Activated naive CD4-positive, alpha-beta T cell treated with anti-CD3 and anti-CD28 coated beads, Interleukin-2, amount 10 ng/mL, durations not matched to agents 7 days and 5 days (primary cell): ENCODE results near the gene GLB1L3.

Source experiments
- CTCF ChIA-PET: fragments of 350-600 bp; sonication (Branson Sonifier 250); formaldehyde crosslinking; loops from one replicate; lab custom pipeline; 2021; ENCODE audit warnings: antibody characterized with exemption; lab: Charles Lee
- DNase-seq: peaks from one replicate; pipeline ENCODE4 v3.0.0-alpha.2; 2020
- H3K27ac Mint-ChIP-seq: one replicate; pipeline ENCODE4 v1.8.0; 2021; ENCODE audit warnings: mild to moderate bottlenecking, moderate library complexity, mixed read lengths
- H3K27me3 Mint-ChIP-seq: one replicate; pipeline ENCODE4 v1.8.0; 2021; ENCODE audit warnings: mild to moderate bottlenecking, mixed read lengths
- H3K36me3 Mint-ChIP-seq: one replicate; pipeline ENCODE4 v1.8.0; 2021; ENCODE audit warnings: mixed read lengths
- H3K4me1 Mint-ChIP-seq: one replicate; pipeline ENCODE4 v1.8.0; 2021; ENCODE audit warnings: mixed read lengths
- H3K4me3 Mint-ChIP-seq: one replicate; pipeline ENCODE4 v1.8.0; 2021; ENCODE audit warnings: mild to moderate bottlenecking, moderate library complexity, mixed read lengths
- H3K9me3 Mint-ChIP-seq: one replicate; pipeline ENCODE4 v1.8.0; 2021; ENCODE audit warnings: mixed read lengths

Gene GLB1L3

GRCh38 chr11:134275534-134276395 is at the start of gene GLB1L3:
TSS of gene GLB1L3 (plus strand) at chr11:134276379. CDS start at chr11:134276741, 362 bp downstream.
- peaks cover 21% of the 10 kb centered on the region for H3K27me3 Mint-ChIP-seq
- H3K4me3 Mint-ChIP-seq: peak within 1 kb of the TSS; percentile 94
- peaks cover 4% of the 10 kb centered on the region for H3K9me3 Mint-ChIP-seq
- peak within 1 kb of the TSS; percentile 97 for H3K27ac Mint-ChIP-seq
- DNase-seq: peak; percentile 91
- CTCF ChIA-PET: interaction anchor here (0.6 to 6.7 kb wide), 7 partner anchors 13 to 74 kb away, joined by 3 to 68 read pairs (median 4); no protein-coding TSS in a partner anchor
- H3K4me1 Mint-ChIP-seq: peaks cover 61% of the 10 kb centered on the region
- H3K36me3 Mint-ChIP-seq: peaks cover 33% of the 10 kb centered on the region

GRCh38 chr11:134226806-134227325 is 49.3 kb upstream of the GLB1L3 start:
- Mint-ChIP-seq H3K4me1 (peaks cover 83% of the 10 kb centered on the region), H3K4me3 (peak overlapping the region; percentile 96), H3K36me3 (peaks cover 31% of the 10 kb centered on the region), H3K27me3 (no peaks in the 10 kb centered on the region), H3K27ac (no peak overlapping the region), H3K9me3 (no peaks in the 10 kb centered on the region)
- CTCF ChIA-PET: interaction anchor here (1.1 to 2.0 kb wide), 3 partner anchors 15 to 49 kb away, joined by 3 to 7 read pairs (median 5); partner anchors contain the start of gene GLB1L3
- no peak for DNase-seq

- peaks cover 80% of the 10 kb centered on the region for H3K4me1 Mint-ChIP-seq
- DNase-seq: peak; percentile 46
- no peaks in the 10 kb centered on the region for H3K27me3 Mint-ChIP-seq
- H3K27ac Mint-ChIP-seq: peak overlapping the region; percentile 37
- CTCF ChIA-PET: interaction anchor here (2.5 kb wide), 1 partner anchor 16 kb away, joined by 9 read pairs; no protein-coding TSS in a partner anchor
- H3K9me3 Mint-ChIP-seq: no peaks in the 10 kb centered on the region
- H3K36me3 Mint-ChIP-seq: peaks cover 22% of the 10 kb centered on the region
- no peak overlapping the region for H3K4me3 Mint-ChIP-seq
Observed at GRCh38 chr11:134228625-134229024, 47.6 kb upstream of the GLB1L3 start.

GRCh38 chr11:134229126-134229790 is 46.9 kb upstream of the GLB1L3 start:
- peaks cover 78% of the 10 kb centered on the region for H3K4me1 Mint-ChIP-seq
- H3K4me3 Mint-ChIP-seq: no peak overlapping the region
- no peak for DNase-seq
- H3K9me3 Mint-ChIP-seq: no peaks in the 10 kb centered on the region
- peaks cover 22% of the 10 kb centered on the region for H3K36me3 Mint-ChIP-seq
- CTCF ChIA-PET: interaction anchor here (2.5 kb wide), 1 partner anchor 15 kb away, joined by 9 read pairs; no protein-coding TSS in a partner anchor
- H3K27me3 Mint-ChIP-seq: no peaks in the 10 kb centered on the region
- peak overlapping the region; percentile 38 for H3K27ac Mint-ChIP-seq

GRCh38 chr11:134230339-134230738 is 45.8 kb upstream of the GLB1L3 start:
- no peak overlapping the region for H3K4me3 Mint-ChIP-seq
- no peaks in the 10 kb centered on the region for H3K27me3 Mint-ChIP-seq
- peaks cover 77% of the 10 kb centered on the region for H3K4me1 Mint-ChIP-seq
- peaks cover 25% of the 10 kb centered on the region for H3K36me3 Mint-ChIP-seq
- no peaks in the 10 kb centered on the region for H3K9me3 Mint-ChIP-seq
- peak; percentile 27 for DNase-seq
- CTCF ChIA-PET: interaction anchor here (2.5 kb wide), 1 partner anchor 14 kb away, joined by 9 read pairs; no protein-coding TSS in a partner anchor
- H3K27ac Mint-ChIP-seq: peak overlapping the region; percentile 38

- no peaks in the 10 kb centered on the region for H3K27me3 Mint-ChIP-seq
- CTCF ChIA-PET: no interaction called here
- H3K27ac Mint-ChIP-seq: peak overlapping the region; percentile 50
- peaks cover 60% of the 10 kb centered on the region for H3K4me1 Mint-ChIP-seq
- H3K4me3 Mint-ChIP-seq: no peak overlapping the region
- no peaks in the 10 kb centered on the region for H3K9me3 Mint-ChIP-seq
- H3K36me3 Mint-ChIP-seq: peaks cover 33% of the 10 kb centered on the region
- no peak for DNase-seq
Observed at GRCh38 chr11:134231958-134232659, 44.1 kb upstream of the GLB1L3 start.

GRCh38 chr11:134233729-134234179 is 42.4 kb upstream of the GLB1L3 start:
- no peaks in the 10 kb centered on the region for H3K27me3 Mint-ChIP-seq
- H3K4me1 Mint-ChIP-seq: peaks cover 43% of the 10 kb centered on the region
- CTCF ChIA-PET: interaction anchor here (1.1 to 1.7 kb wide), 3 partner anchors 10 to 28 kb away, joined by 3 to 10 read pairs (median 4); no protein-coding TSS in a partner anchor
- peaks cover 33% of the 10 kb centered on the region for H3K36me3 Mint-ChIP-seq
- H3K27ac Mint-ChIP-seq: no peak overlapping the region
- no peak for DNase-seq
- H3K9me3 Mint-ChIP-seq: no peaks in the 10 kb centered on the region
- no peak overlapping the region for H3K4me3 Mint-ChIP-seq

GRCh38 chr11:134235399-134235798 is 40.8 kb upstream of the GLB1L3 start:
- no peak overlapping the region for H3K27ac Mint-ChIP-seq
- H3K9me3 Mint-ChIP-seq: no peaks in the 10 kb centered on the region
- CTCF ChIA-PET: interaction anchor here (0.9 kb wide), 1 partner anchor 9 kb away, joined by 3 read pairs; no protein-coding TSS in a partner anchor

GRCh38 chr11:134236834-134237556 is 39.2 kb upstream of the GLB1L3 start:
- Mint-ChIP-seq H3K27me3 (no peaks in the 10 kb centered on the region), H3K36me3 (peaks cover 33% of the 10 kb centered on the region), H3K9me3 (no peaks in the 10 kb centered on the region), H3K27ac (no peak overlapping the region), H3K4me3 (no peak overlapping the region), H3K4me1 (peaks cover 11% of the 10 kb centered on the region)
- CTCF ChIA-PET: no interaction called here
- DNase-seq: no peak

More at GRCh38 chr11:134235399-134235798, 40.8 kb upstream of the GLB1L3 start:
- peaks cover 34% of the 10 kb centered on the region for H3K36me3 Mint-ChIP-seq
- H3K4me1 Mint-ChIP-seq: peaks cover 27% of the 10 kb centered on the region
- no peak for DNase-seq
- no peaks in the 10 kb centered on the region for H3K27me3 Mint-ChIP-seq
- H3K4me3 Mint-ChIP-seq: no peak overlapping the region

- no peak overlapping the region for H3K27ac Mint-ChIP-seq
- CTCF ChIA-PET: no interaction called here
- no peak for DNase-seq
- peaks cover 5% of the 10 kb centered on the region for H3K4me1 Mint-ChIP-seq
- H3K4me3 Mint-ChIP-seq: no peak overlapping the region
- H3K27me3 Mint-ChIP-seq: no peaks in the 10 kb centered on the region
- H3K36me3 Mint-ChIP-seq: peaks cover 35% of the 10 kb centered on the region
- no peaks in the 10 kb centered on the region for H3K9me3 Mint-ChIP-seq
Observed at GRCh38 chr11:134237557-134237922, 38.6 kb upstream of the GLB1L3 start.

GRCh38 chr11:134238956-134239355 is 37.2 kb upstream of the GLB1L3 start:
- Mint-ChIP-seq H3K27me3 (no peaks in the 10 kb centered on the region), H3K4me3 (no peak overlapping the region), H3K9me3 (no peaks in the 10 kb centered on the region), H3K36me3 (peaks cover 43% of the 10 kb centered on the region), H3K27ac (no peak overlapping the region), H3K4me1 (no peaks in the 10 kb centered on the region)
- DNase-seq: no peak
- CTCF ChIA-PET: interaction anchor here (1.4 kb wide), 1 partner anchor 13 kb away, joined by 3 read pairs; no protein-coding TSS in a partner anchor

- H3K27ac Mint-ChIP-seq: no peak overlapping the region
- no peaks in the 10 kb centered on the region for H3K4me1 Mint-ChIP-seq
- H3K9me3 Mint-ChIP-seq: no peaks in the 10 kb centered on the region
- CTCF ChIA-PET: interaction anchor here (1.1 kb wide), 1 partner anchor 34 kb away, joined by 3 read pairs; no protein-coding TSS in a partner anchor
- H3K27me3 Mint-ChIP-seq: no peaks in the 10 kb centered on the region
- no peak overlapping the region for H3K4me3 Mint-ChIP-seq
- DNase-seq: no peak
- peaks cover 47% of the 10 kb centered on the region for H3K36me3 Mint-ChIP-seq
Observed at GRCh38 chr11:134240592-134240991, 35.6 kb upstream of the GLB1L3 start.

- no peak overlapping the region for H3K27ac Mint-ChIP-seq
- H3K9me3 Mint-ChIP-seq: no peaks in the 10 kb centered on the region
- CTCF ChIA-PET: interaction anchor here (0.7 kb wide), 1 partner anchor 19 kb away, joined by 3 read pairs; no protein-coding TSS in a partner anchor
- no peaks in the 10 kb centered on the region for H3K4me1 Mint-ChIP-seq
- H3K36me3 Mint-ChIP-seq: peaks cover 45% of the 10 kb centered on the region
- H3K27me3 Mint-ChIP-seq: no peaks in the 10 kb centered on the region
- DNase-seq: no peak
- no peak overlapping the region for H3K4me3 Mint-ChIP-seq
Observed at GRCh38 chr11:134242376-134242775, 33.8 kb upstream of the GLB1L3 start.
